HEK293 (cell line): ENCODE results near the gene FKBP14.

Experiments used
- CTCF ChIA-PET: fragments of 350-600 bp; formaldehyde crosslinking; extraction: SDS; loops from one replicate; lab custom pipeline; 2021; ENCODE audit warnings: antibody characterized with exemption; lab: Yijun Ruan, JAX
- POLR2A ChIA-PET: fragments of 300-600 bp; formaldehyde crosslinking; extraction: SDS; loops from one replicate; lab custom pipeline; 2020; ENCODE audit warnings: antibody characterized with exemption, inconsistent platforms; lab: Yijun Ruan, JAX
- H3K27ac ChIP-seq: fragments of 200-500 bp; sonication (Bioruptor generic); 2 replicates; pipeline ENCODE4 v1.5.1; 2014; ENCODE audit warnings: low read depth, low read length, control low read depth, inconsistent platforms; ENCODE audit errors: extremely low read depth
- H3K36me3 ChIP-seq, 2 experiments: fragments of 200-500 bp in 1 of 2; sonication (Bioruptor generic) in 1 of 2; 1 replicate in 1 of 2; 2 replicates in 1 of 2; pipeline ENCODE4 v1.5.1; 2014 to 2017; ENCODE audit warnings: inconsistent platforms in 2 of 2, low read length in 2 of 2; ENCODE audit not compliant: control insufficient read depth in 2 of 2, insufficient read depth in 1 of 2
- H3K4me1 ChIP-seq: fragments of 200-500 bp; sonication (Bioruptor generic); 2 replicates; pipeline ENCODE4 v1.5.1; 2014; ENCODE audit warnings: mild to moderate bottlenecking, low read length, inconsistent platforms; ENCODE audit not compliant: control insufficient read depth, insufficient read depth
- H3K4me3 ChIP-seq: 2 replicates; pipeline ENCODE4 v1.5.1; 2011; ENCODE audit warnings: low read depth, mild to moderate bottlenecking, control low read depth, low read length, moderate library complexity
- H3K9me3 ChIP-seq: fragments of 200-500 bp; sonication (Bioruptor generic); 2 replicates; pipeline ENCODE4 v1.5.1; 2014; ENCODE audit warnings: low read depth, low read length, inconsistent platforms; ENCODE audit not compliant: control insufficient read depth, insufficient read depth
- GLI2 ChIP-seq: fragments of 450-650 bp; formaldehyde crosslinking; IDR thresholded peaks from 2 replicates; pipeline ENCODE4; 2017; ENCODE audit warnings: missing biosample characterization, missing genetic modification characterization, low read depth, borderline replicate concordance
- PRDM1 ChIP-seq: fragments of 450-650 bp; formaldehyde crosslinking; IDR thresholded peaks from 2 replicates; pipeline ENCODE4; 2016; ENCODE audit warnings: missing biosample characterization, missing genetic modification characterization
- PRDM6 ChIP-seq: fragments of 450-650 bp; formaldehyde crosslinking; IDR thresholded peaks from 2 replicates; pipeline ENCODE4 v1.5.1; 2017; ENCODE audit warnings: missing biosample characterization, missing genetic modification characterization
- SP2 ChIP-seq: fragments of 450-650 bp; formaldehyde crosslinking; IDR thresholded peaks from 2 replicates; pipeline ENCODE4 v1.5.1; 2016; ENCODE audit warnings: missing biosample characterization, missing genetic modification characterization
- YY2 ChIP-seq: fragments of 450-650 bp; formaldehyde crosslinking; IDR thresholded peaks from 2 replicates; pipeline ENCODE4 v1.5.1; 2016; ENCODE audit warnings: missing biosample characterization, missing genetic modification characterization
- ZBTB49 ChIP-seq: fragments of 450-650 bp; formaldehyde crosslinking; IDR thresholded peaks from 2 replicates; pipeline ENCODE4 v1.5.1; 2016; ENCODE audit warnings: missing biosample characterization, missing genetic modification characterization, low read depth
- ZNF148 ChIP-seq: fragments of 450-650 bp; formaldehyde crosslinking; IDR thresholded peaks from 2 replicates; pipeline ENCODE4 v1.5.0; 2017; ENCODE audit warnings: missing biosample characterization, missing genetic modification characterization, borderline replicate concordance
- ZNF221 ChIP-seq: fragments of 450-650 bp; formaldehyde crosslinking; IDR thresholded peaks from 2 replicates; pipeline ENCODE4 v1.5.1; 2017; ENCODE audit warnings: missing biosample characterization, missing genetic modification characterization, borderline replicate concordance
- ZNF280C ChIP-seq: fragments of 450-650 bp; formaldehyde crosslinking; IDR thresholded peaks from 2 replicates; pipeline ENCODE4 v1.5.1; 2016; ENCODE audit warnings: missing biosample characterization, missing genetic modification characterization
- ZNF488 ChIP-seq: fragments of 450-650 bp; formaldehyde crosslinking; IDR thresholded peaks from 2 replicates; pipeline ENCODE4 v1.5.1; 2016; ENCODE audit warnings: missing biosample characterization, missing genetic modification characterization
- ZNF658 ChIP-seq: fragments of 450-650 bp; formaldehyde crosslinking; IDR thresholded peaks from 2 replicates; pipeline ENCODE4; 2016; ENCODE audit warnings: missing biosample characterization, missing genetic modification characterization
- ZNF785 ChIP-seq: fragments of 450-650 bp; formaldehyde crosslinking; IDR thresholded peaks from 2 replicates; pipeline ENCODE4 v1.5.1; 2016; ENCODE audit warnings: missing biosample characterization, missing genetic modification characterization
- ZSCAN23 ChIP-seq: fragments of 450-650 bp; formaldehyde crosslinking; IDR thresholded peaks from 2 replicates; pipeline ENCODE4 v1.5.1; 2016; ENCODE audit warnings: missing biosample characterization, missing genetic modification characterization

FKBP14 gene

GRCh38 chr7:29976673-29977415 is 49.7 kb downstream of the FKBP14 start:
- Histone ChIP-seq H3K4me3 (no peak overlapping the region), H3K4me1 (0 out of 2 replicates have a peak, but pooled peaks cover 2% of the 10 kb centered on the region), H3K27ac (no peak overlapping the region), H3K36me3 (peaks cover 0 to 4% of the 10 kb centered on the region in 2 experiments; a peak in 1 of 3 replicates), H3K9me3 (no peaks in the 10 kb centered on the region)
- ChIA-PET CTCF (interaction anchor here (0.9 to 1.6 kb wide), 4 partner anchors 9 to 85 kb away, joined by 3 to 5 read pairs (median 4); no protein-coding TSS in a partner anchor), POLR2A (interaction anchor here (1.2 kb wide), 1 partner anchor 11 kb away, joined by 3 read pairs; no protein-coding TSS in a partner anchor)
- TF ChIP-seq ZNF221 (tag by site-specific recombination) = no peak
- TF ChIP-seq ZNF148 (tag by site-specific recombination) = no peak
- TF ChIP-seq YY2 = no peak
- TF ChIP-seq ZNF658 (tag by site-specific recombination) = no peak
- TF ChIP-seq PRDM6 (tag by site-specific recombination) = no peak
- no peak for TF ChIP-seq ZNF280C (tag by site-specific recombination)
- TF ChIP-seq PRDM1 (tag by site-specific recombination) = no peak
- TF ChIP-seq ZBTB49 = no peak
- TF ChIP-seq ZNF488 = no peak
- TF ChIP-seq ZSCAN23 (tag by site-specific recombination) = no peak
- no peak for TF ChIP-seq SP2 (tag by site-specific recombination)

GRCh38 chr7:29976266-29976665 is 50.2 kb downstream of the FKBP14 start:
- Histone ChIP-seq H3K27ac (no peak overlapping the region), H3K9me3 (no peaks in the 10 kb centered on the region), H3K36me3 (peaks cover 0 to 4% of the 10 kb centered on the region in 2 experiments; a peak in 1 of 3 replicates), H3K4me3 (no peak overlapping the region), H3K4me1 (0 out of 2 replicates have a peak, but pooled peaks cover 2% of the 10 kb centered on the region)
- TF ChIP-seq GLI2 (tag by site-specific recombination) (no peak), ZNF280C (tag by site-specific recombination) (no peak), ZNF785 (tag by site-specific recombination) (no peak), ZNF658 (tag by site-specific recombination) (no peak), ZNF488 (no peak)
- ChIA-PET CTCF (interaction anchor here (0.9 kb wide), 2 partner anchors 12 to 13 kb away, joined by 3 to 4 read pairs; no protein-coding TSS in a partner anchor), POLR2A (no interaction called here)
